Liver (tissue), 9 donors: ENCODE measurements around the gene MRPL27. TPM values are rescaled to one million over a fixed set of nuclear protein-coding genes. Genes with fewer than 3 reads are reported as not detected.

Source experiments
- DNase-seq: peaks from one replicate; pipeline ENCODE4 v3.0.0-alpha.2; 2017; ENCODE audit warnings: low spot score
- H3K27ac ChIP-seq, 2 donors: one replicate each; pipeline ENCODE4 v1.7.0; 2013; ENCODE audit warnings: inconsistent platforms in 2 of 2, low read length in 2 of 2, control low read depth in 1 of 2, low read depth in 1 of 2, mild to moderate bottlenecking in 1 of 2
- H3K27me3 ChIP-seq, 4 donors: one replicate each; pipeline versions ENCODE4 v1.6.1 to v1.7.0; 2013; ENCODE audit warnings: low read length in 3 of 4, inconsistent platforms in 1 of 4, mild to moderate bottlenecking in 1 of 4, moderate library complexity in 1 of 4; ENCODE audit not compliant: control insufficient read depth in 4 of 4, insufficient read depth in 4 of 4
- H3K36me3 ChIP-seq, 4 donors: one replicate each; pipeline versions ENCODE4 v1.6.1 to v1.7.0; 2013; ENCODE audit warnings: low read length in 3 of 4, mild to moderate bottlenecking in 3 of 4, low read depth in 1 of 4, moderate library complexity in 1 of 4; ENCODE audit not compliant: control insufficient read depth in 4 of 4, insufficient read depth in 3 of 4
- H3K4me1 ChIP-seq, 4 donors: one replicate each; pipeline versions ENCODE4 v1.6.1 to v1.7.0; 2013; ENCODE audit warnings: low read length in 3 of 4, mild to moderate bottlenecking in 3 of 4, moderate library complexity in 1 of 4; ENCODE audit not compliant: control insufficient read depth in 4 of 4, insufficient read depth in 4 of 4
- H3K4me3 ChIP-seq, 3 donors: one replicate each; pipeline versions ENCODE4 v1.6.1 to v1.7.0; 2013; ENCODE audit warnings: low read length in 3 of 3, control low read depth in 1 of 3, low read depth in 1 of 3, mild to moderate bottlenecking in 1 of 3
- H3K9ac ChIP-seq, 2 donors: one replicate each; pipeline ENCODE4 v1.7.0; 2013; ENCODE audit warnings: low read length in 2 of 2, mild to moderate bottlenecking in 2 of 2, moderate library complexity in 2 of 2, control low read depth in 1 of 2, low read depth in 1 of 2
- H3K9me3 ChIP-seq, 4 donors: one replicate each; pipeline versions ENCODE4 v1.6.1 to v1.7.0; 2013; ENCODE audit warnings: low read length in 3 of 4; ENCODE audit not compliant: control insufficient read depth in 4 of 4
- ATF3 ChIP-seq: IDR thresholded peaks from 2 replicates; pipeline ENCODE4 v1.6.1; 2016; ENCODE audit warnings: antibody characterized with exemption
- CTCF ChIP-seq: fragments of 150-350 bp; IDR thresholded peaks from 2 replicates; pipeline ENCODE4 v1.5.1; 2017; ENCODE audit warnings: improper control_type of control experiment, low read depth, low read length; ENCODE audit not compliant: missing input control
- EGR1 ChIP-seq, 2 donors: IDR thresholded peaks; 2 replicates each; pipeline ENCODE4 v1.6.1; 2016 to 2018; ENCODE audit warnings: antibody characterized with exemption in 2 of 2, low read depth in 2 of 2
- FOXA1 ChIP-seq: IDR thresholded peaks from 2 replicates; pipeline ENCODE4 v1.6.1; 2016; ENCODE audit warnings: antibody characterized with exemption
- NR2F2 ChIP-seq: IDR thresholded peaks from 2 replicates; pipeline ENCODE4 v1.6.1; 2016; ENCODE audit warnings: antibody characterized with exemption
- RAD21 ChIP-seq, 2 donors: IDR thresholded peaks; 2 replicates each; pipeline ENCODE4 v1.6.1; 2016; ENCODE audit warnings: antibody characterized with exemption in 2 of 2, mild to moderate bottlenecking in 2 of 2
- REST ChIP-seq: IDR thresholded peaks from 2 replicates; pipeline ENCODE4 v1.6.1; 2016; ENCODE audit warnings: antibody characterized with exemption, mild to moderate bottlenecking
- RXRA ChIP-seq, 2 donors: IDR thresholded peaks; 2 replicates each; pipeline ENCODE4 v1.6.1; 2017 to 2018; ENCODE audit warnings: antibody characterized with exemption in 2 of 2, mild to moderate bottlenecking in 1 of 2
- SP1 ChIP-seq: IDR thresholded peaks from 2 replicates; pipeline ENCODE4 v1.6.1; 2018; ENCODE audit warnings: antibody characterized with exemption, mild to moderate bottlenecking
- TAF1 ChIP-seq: conservative IDR thresholded peaks from 2 replicates; pipeline ENCODE4 v1.6.1; 2016; ENCODE audit warnings: antibody characterized with exemption, mild to moderate bottlenecking
- YY1 ChIP-seq: IDR thresholded peaks from 2 replicates; pipeline ENCODE4 v1.6.1; 2016; ENCODE audit warnings: antibody characterized with exemption, mild to moderate bottlenecking
- ZBTB33 ChIP-seq: IDR thresholded peaks from 2 replicates; pipeline ENCODE4 v1.6.1; 2016; ENCODE audit warnings: antibody characterized with exemption
- WGBS: extraction: QIAGEN DNeasy Blood & Tissue Kit; methylation state at CpG from one replicate; pipeline ENCODE4 v1.1.7; 2013; 5-methylcytosine and 5-hydroxymethylcytosine counted together
- polyA plus RNA-seq, 2 donors: library from polyadenylated mRNA; stranded (reverse) in 1 of 2; unstranded in 1 of 2; fragments of 200-250 nt in 1 of 2; fragments of >200 nt in 1 of 2; fragmentation: Nextera tagmentation in 1 of 2; extraction: Ambion mirVana in 1 of 2; gene quantifications; one replicate each; pipeline versions ENCODE4 v1.2.1 to v1.2.3, GENCODE V29; 2013 to 2015
- total RNA-seq, 2 donors: library from RNA; depleted of rRNA; stranded (reverse); fragments of >200 nt; gene quantifications; one replicate each; pipeline ENCODE4 v1.2.3, GENCODE V29; 2014
- donor health status: healthy.
- donor health status: healthy.
- donor health status: healthy.
- donor health status: healthy.
- donor health status: healthy.

Gene MRPL27
- total and polyA plus RNA-seq, 4 donors, result 25.9 to 87.1 (median 53.5) TPM

- Histone ChIP-seq H3K27ac (no peak overlapping the region), H3K9me3 (no peaks in the 10 kb centered on the region), H3K4me3 (no peak overlapping the region), H3K27me3 (no peaks in the 10 kb centered on the region), H3K4me1 (peaks cover 0 to 6% (median 3%) of the 10 kb centered on the region in 4 donors), H3K9ac (no peak overlapping the region), H3K36me3 (peaks cover 1 to 41% (median 15%) of the 10 kb centered on the region in 4 donors)
- TF ChIP-seq ZBTB33 (no peak), EGR1 (IDR thresholded peaks at IDR 0.05; ENCODE audit: low read depth in 2 of 2) (no peak), NR2F2 (no peak), RAD21 (IDR thresholded peaks at IDR 0.05) (no peak), FOXA1 (no peak), YY1 (no peak), REST (no peak), SP1 (no peak)
- 96% methylated on average over 12 of the region's 12 CpGs for WGBS
- DNase-seq, result no peak
Measured at GRCh38 chr17:50356418-50356817, 16.6 kb downstream of the MRPL27 start.

GRCh38 chr17:50355701-50356341 is 17.2 kb downstream of the MRPL27 start:
- Histone ChIP-seq H3K27me3 (no peaks in the 10 kb centered on the region), H3K27ac (no peak overlapping the region), H3K4me1 (peaks cover 0 to 6% (median 3%) of the 10 kb centered on the region in 4 donors), H3K4me3 (no peak overlapping the region), H3K36me3 (peaks cover 1 to 39% (median 15%) of the 10 kb centered on the region in 4 donors), H3K9me3 (no peaks in the 10 kb centered on the region), H3K9ac (no peak overlapping the region)
- no peak for DNase-seq
- 95% methylated on average over 20 of the region's 20 CpGs for WGBS
- TF ChIP-seq RAD21 (IDR thresholded peaks at IDR 0.05) (no peak), FOXA1 (no peak), RXRA (IDR thresholded peaks at IDR 0.05) (no peak), SP1 (no peak), NR2F2 (no peak), TAF1 (no peak), CTCF (no peak), ATF3 (no peak)
